SK-N-SH (cell line): ENCODE measurements around the gene ARL11. TPM values are rescaled to one million over a fixed set of nuclear protein-coding genes. Genes with fewer than 3 reads are reported as not detected.

ENCODE experiments used
- CTCF ChIA-PET: fragments of 300-600, 350-600 bp; formaldehyde crosslinking; extraction: SDS; loops from one replicate; lab custom pipeline; 2021; lab: Yijun Ruan, JAX
- POLR2A ChIA-PET: fragments of 350-600 bp; sonication (Branson Sonifier 250); formaldehyde crosslinking; extraction: SDS; loops from one replicate; lab custom pipeline; 2020; ENCODE audit warnings: antibody characterized with exemption, inconsistent platforms; lab: Yijun Ruan, JAX
- DNase-seq: peaks from one replicate; pipeline ENCODE4 v3.0.0; 2012
- H2AFZ ChIP-seq: fragments of 200-600 bp; sonication (generic); 2 replicates; pipeline ENCODE4 v1.8.1; 2016; ENCODE audit warnings: antibody characterized with exemption, mild to moderate bottlenecking, low read depth
- H3F3A ChIP-seq: fragments of 200-600 bp; sonication (generic); replicated peaks from 2 replicates; pipeline ENCODE3; 2016; ENCODE audit warnings: antibody characterized with exemption, mild to moderate bottlenecking; ENCODE audit not compliant: insufficient read depth
- H3K27ac ChIP-seq, 2 experiments: fragments of 200-500 bp in 1 of 2; fragments of 200-600 bp in 1 of 2; sonication (Bioruptor generic) in 1 of 2; sonication (generic), shearing (Covaris generic) in 1 of 2; 2 replicates each; pipeline versions ENCODE4 v1.5.1 to v1.6.1; 2014 to 2016; ENCODE audit warnings: low read depth in 2 of 2, inconsistent platforms in 1 of 2, low read length in 1 of 2, mild to moderate bottlenecking in 1 of 2, mixed read lengths in 1 of 2
- H3K27me3 ChIP-seq: fragments of 200-600 bp; sonication (generic), shearing (Covaris generic); 2 replicates; pipeline ENCODE4 v1.6.1; 2016; ENCODE audit warnings: mixed run types; ENCODE audit not compliant: insufficient read depth
- H3K36me3 ChIP-seq, 2 experiments: fragments of 200-500 bp in 1 of 2; fragments of 200-600 bp in 1 of 2; sonication (Bioruptor generic) in 1 of 2; sonication (generic) in 1 of 2; replicated peaks in 1 of 2; 2 replicates each; pipeline versions ENCODE3 to v1.5.1; 2014 to 2016; ENCODE audit warnings: low read length in 1 of 2, mild to moderate bottlenecking in 1 of 2; ENCODE audit not compliant: insufficient read depth in 2 of 2, control insufficient read depth in 1 of 2
- H3K4me1 ChIP-seq, 2 experiments: fragments of 200-500 bp in 1 of 2; fragments of 200-600 bp in 1 of 2; sonication (Bioruptor generic) in 1 of 2; sonication (generic), shearing (Covaris generic) in 1 of 2; 2 replicates each; pipeline versions ENCODE4 v1.5.1 to v1.6.1; 2014 to 2016; ENCODE audit warnings: low read depth in 1 of 2, low read length in 1 of 2, mixed run types in 1 of 2; ENCODE audit not compliant: insufficient read depth in 2 of 2, control insufficient read depth in 1 of 2
- H3K4me2 ChIP-seq: fragments of 200-600 bp; sonication (generic), shearing (Covaris generic); 2 replicates; pipeline ENCODE4 v1.6.1; 2017; ENCODE audit warnings: mixed run types
- H3K4me3 ChIP-seq, 2 experiments: fragments of 200-500 bp in 1 of 2; fragments of 200-600 bp in 1 of 2; sonication (Bioruptor generic) in 1 of 2; sonication (generic), shearing (Covaris generic) in 1 of 2; 2 replicates each; pipeline versions ENCODE4 v1.5.1 to v1.8.1; 2014 to 2016; ENCODE audit warnings: low read depth in 2 of 2, inconsistent platforms in 1 of 2, low read length in 1 of 2, mild to moderate bottlenecking in 1 of 2, mixed read lengths in 1 of 2, moderate library complexity in 1 of 2
- H3K79me2 ChIP-seq: fragments of 200-600 bp; sonication (generic); 2 replicates; pipeline ENCODE4 v1.8.1; 2017; ENCODE audit warnings: mild to moderate bottlenecking; ENCODE audit not compliant: insufficient read depth
- H3K9ac ChIP-seq: fragments of 200-600 bp; sonication (generic); 2 replicates; pipeline ENCODE4 v1.6.1; 2017; ENCODE audit warnings: mixed run types
- H3K9me2 ChIP-seq: fragments of 200-600 bp; sonication (generic); 2 replicates; pipeline ENCODE4 v1.6.1; 2017; ENCODE audit warnings: mixed run types
- H3K9me3 ChIP-seq: fragments of 200-600 bp; sonication (generic); 2 replicates; pipeline ENCODE4 v1.6.1; 2017; ENCODE audit warnings: mixed run types, mild to moderate bottlenecking, moderate library complexity
- H4K20me1 ChIP-seq: fragments of 200-600 bp; sonication (generic); 2 replicates; pipeline ENCODE4 v1.6.1; 2017; ENCODE audit warnings: mild to moderate bottlenecking, mixed run types; ENCODE audit not compliant: insufficient read depth
- CHD2 ChIP-seq: fragments of 150-350 bp; IDR thresholded peaks from 2 replicates; pipeline ENCODE4 v1.6.1; 2018; ENCODE audit warnings: low read length; ENCODE audit not compliant: partially characterized antibody
- FOSL2 ChIP-seq: IDR thresholded peaks from 2 replicates; pipeline ENCODE4 v1.4.0; 2012; ENCODE audit warnings: low read depth, mild to moderate bottlenecking, moderate library complexity, borderline replicate concordance
- FOXM1 ChIP-seq: IDR thresholded peaks from 2 replicates; pipeline ENCODE4 v1.4.0; 2012; ENCODE audit warnings: low read depth, mild to moderate bottlenecking
- MEF2A ChIP-seq: IDR thresholded peaks from 2 replicates; pipeline ENCODE4 v1.4.0; 2012; ENCODE audit warnings: low read depth, borderline replicate concordance
- MXI1 ChIP-seq: IDR thresholded peaks from 2 replicates; pipeline ENCODE4 v1.6.1; 2012; ENCODE audit warnings: mild to moderate bottlenecking, low read depth, low read length, improper control_type of control experiment
- NRF1 ChIP-seq: IDR thresholded peaks from 2 replicates; pipeline ENCODE4 v1.6.1; 2012; ENCODE audit warnings: low read depth, mild to moderate bottlenecking, low read length
- PBX3 ChIP-seq: IDR thresholded peaks from 2 replicates; pipeline ENCODE4; 2012
- SMC3 ChIP-seq: IDR thresholded peaks from 2 replicates; pipeline ENCODE4 v1.6.1; 2012; ENCODE audit warnings: low read depth, low read length, improper control_type of control experiment
- TCF12 ChIP-seq: IDR thresholded peaks from 2 replicates; pipeline ENCODE4 v1.4.0; 2012
- USF1 ChIP-seq: IDR thresholded peaks from 2 replicates; pipeline ENCODE4 v1.4.0; 2012; ENCODE audit warnings: low read depth, borderline replicate concordance
- ZBTB33 ChIP-seq: IDR thresholded peaks from 2 replicates; pipeline ENCODE4 v1.4.0; 2012; ENCODE audit warnings: low read depth, borderline replicate concordance
- WGBS: methylation state at CpG from one replicate; pipeline ENCODE4 v1.1.6; 2017; ENCODE audit warnings: low lambda C conversion rate; 5-methylcytosine and 5-hydroxymethylcytosine counted together
- polyA plus RNA-seq, 3 experiments: library from polyadenylated mRNA; depleted of rRNA; stranded (reverse); fragments of >200 nt; gene quantifications; 2 replicates each; pipeline ENCODE4 v1.2.3, GENCODE V29; 2012

The ARL11 gene
- polyA plus RNA-seq, 1 of the 3 experiments (the other 2 are of a cell fraction), result not detected

GRCh38 chr13:49579501-49579900 is 48.8 kb upstream of the ARL11 start (continued):
- TF ChIP-seq SMC3 (no peak), TCF12 (no peak), PBX3 (no peak), FOSL2 (no peak), USF1 (no peak), MXI1 (no peak), ZBTB33 (no peak), NRF1 (no peak)

- Histone ChIP-seq H4K20me1 (no peaks in the 10 kb centered on the region), H3K9me3 (no peaks in the 10 kb centered on the region), H3F3A (peaks cover 2% of the 10 kb centered on the region), H2AFZ (no peak overlapping the region), H3K9ac (no peak overlapping the region), H3K36me3 (peaks cover 10% of the 10 kb centered on the region in 2 experiments), H3K4me1 (peaks cover 0 to 5% of the 10 kb centered on the region in 2 experiments; a peak in 2 of 4 replicates), H3K4me3 (no peak overlapping the region), H3K79me2 (peaks cover 36% of the 10 kb centered on the region), H3K9me2 (no peaks in the 10 kb centered on the region), H3K27ac (no peak overlapping the region), H3K4me2 (no peak overlapping the region), H3K27me3 (no peaks in the 10 kb centered on the region)
- WGBS, result 97% methylated on average over 5 of the region's 5 CpGs
- DNase-seq, result no peak
- POLR2A ChIA-PET, result no interaction called here
- no peak for TF ChIP-seq CHD2
- TF ChIP-seq MEF2A, result no peak
- no peak for TF ChIP-seq FOXM1
- TF ChIP-seq, all 33 proteins: peak for 0
- CTCF ChIA-PET, result no interaction called here
Measured at GRCh38 chr13:49580980-49581680, 47.2 kb upstream of the ARL11 start.
